GM23338 (cell line): ENCODE data around the gene GADD45A.

Experiments
- EZH2 ChIP-seq: fragments of 200-600 bp; sonication (generic); IDR thresholded peaks from one replicate; pipeline ENCODE4 v1.8.0; 2017; ENCODE audit warnings: antibody characterized with exemption, mild to moderate bottlenecking, low read depth; ENCODE audit not compliant: unreplicated experiment
- EZH2phosphoT487 ChIP-seq: fragments of 200-600 bp; sonication (generic); IDR thresholded peaks from one replicate; pipeline ENCODE4 v1.8.1; 2018; ENCODE audit warnings: antibody characterized with exemption; ENCODE audit not compliant: unreplicated experiment
- JUNB ChIP-seq: IDR thresholded peaks from one replicate; pipeline ENCODE4 v1.6.1; 2016; ENCODE audit warnings: antibody characterized with exemption; ENCODE audit not compliant: unreplicated experiment
- NANOG ChIP-seq: IDR thresholded peaks from 2 replicates; pipeline ENCODE4 v1.6.1; 2016; ENCODE audit warnings: antibody characterized with exemption, borderline replicate concordance
- POLR2AphosphoS5 ChIP-seq: IDR thresholded peaks from 2 replicates; pipeline ENCODE4 v1.6.1; 2016; ENCODE audit warnings: antibody characterized with exemption, low read depth
- ZNF114 ChIP-seq: fragments of 250-450 bp; sonication (Bioruptor Pico); IDR thresholded peaks from 2 replicates; pipeline ENCODE4 v1.5.0; 2020; ENCODE audit warnings: mild to moderate bottlenecking, moderate library complexity
- TF ChIP-seq, protein P1 (sequence below): fragments of 250-450 bp; sonication (Bioruptor Pico); IDR thresholded peaks from 2 replicates; pipeline ENCODE4 v1.5.0; 2020; ENCODE audit warnings: mild to moderate bottlenecking, moderate library complexity
- TF ChIP-seq, protein P2 (sequence below), 2 experiments: fragments of 200-600 bp in 1 of 2; sonication (generic) in 1 of 2; conservative IDR thresholded peaks; 2 replicates each; pipeline versions ENCODE4 v1.5.1 to v1.6.1; 2016 to 2017; ENCODE audit warnings: antibody characterized with exemption in 2 of 2, low read depth in 2 of 2, mild to moderate bottlenecking in 2 of 2, moderate library complexity in 1 of 2
- TF ChIP-seq, protein P3 (sequence below): IDR thresholded peaks from one replicate; pipeline ENCODE4 v1.6.1; 2018; ENCODE audit warnings: antibody characterized with exemption; ENCODE audit not compliant: unreplicated experiment
- TF ChIP-seq, protein P4 (sequence below): IDR thresholded peaks from 2 replicates; pipeline ENCODE4 v1.6.1; 2016; ENCODE audit warnings: antibody characterized with exemption

DNA sequence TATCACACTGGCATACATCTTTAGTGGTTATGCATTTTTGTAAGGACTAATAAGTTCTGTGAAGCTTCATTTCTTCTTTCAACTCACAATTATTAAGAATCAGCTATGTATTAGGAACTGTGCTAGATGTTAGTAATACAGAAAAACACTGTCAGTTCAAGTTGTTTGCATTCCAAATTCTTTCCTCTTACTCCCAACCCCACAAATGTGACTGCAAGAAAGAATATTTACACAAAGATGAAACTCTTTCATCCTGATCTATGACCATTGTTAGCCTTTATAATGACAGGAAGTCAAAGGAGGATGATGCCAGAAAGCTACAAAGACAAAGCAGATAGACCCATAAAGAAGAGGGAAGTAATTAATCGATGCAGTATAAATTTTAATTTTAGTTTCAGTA lies 21.0 kb upstream of the GADD45A start:
- TF ChIP-seq, protein P1, sequence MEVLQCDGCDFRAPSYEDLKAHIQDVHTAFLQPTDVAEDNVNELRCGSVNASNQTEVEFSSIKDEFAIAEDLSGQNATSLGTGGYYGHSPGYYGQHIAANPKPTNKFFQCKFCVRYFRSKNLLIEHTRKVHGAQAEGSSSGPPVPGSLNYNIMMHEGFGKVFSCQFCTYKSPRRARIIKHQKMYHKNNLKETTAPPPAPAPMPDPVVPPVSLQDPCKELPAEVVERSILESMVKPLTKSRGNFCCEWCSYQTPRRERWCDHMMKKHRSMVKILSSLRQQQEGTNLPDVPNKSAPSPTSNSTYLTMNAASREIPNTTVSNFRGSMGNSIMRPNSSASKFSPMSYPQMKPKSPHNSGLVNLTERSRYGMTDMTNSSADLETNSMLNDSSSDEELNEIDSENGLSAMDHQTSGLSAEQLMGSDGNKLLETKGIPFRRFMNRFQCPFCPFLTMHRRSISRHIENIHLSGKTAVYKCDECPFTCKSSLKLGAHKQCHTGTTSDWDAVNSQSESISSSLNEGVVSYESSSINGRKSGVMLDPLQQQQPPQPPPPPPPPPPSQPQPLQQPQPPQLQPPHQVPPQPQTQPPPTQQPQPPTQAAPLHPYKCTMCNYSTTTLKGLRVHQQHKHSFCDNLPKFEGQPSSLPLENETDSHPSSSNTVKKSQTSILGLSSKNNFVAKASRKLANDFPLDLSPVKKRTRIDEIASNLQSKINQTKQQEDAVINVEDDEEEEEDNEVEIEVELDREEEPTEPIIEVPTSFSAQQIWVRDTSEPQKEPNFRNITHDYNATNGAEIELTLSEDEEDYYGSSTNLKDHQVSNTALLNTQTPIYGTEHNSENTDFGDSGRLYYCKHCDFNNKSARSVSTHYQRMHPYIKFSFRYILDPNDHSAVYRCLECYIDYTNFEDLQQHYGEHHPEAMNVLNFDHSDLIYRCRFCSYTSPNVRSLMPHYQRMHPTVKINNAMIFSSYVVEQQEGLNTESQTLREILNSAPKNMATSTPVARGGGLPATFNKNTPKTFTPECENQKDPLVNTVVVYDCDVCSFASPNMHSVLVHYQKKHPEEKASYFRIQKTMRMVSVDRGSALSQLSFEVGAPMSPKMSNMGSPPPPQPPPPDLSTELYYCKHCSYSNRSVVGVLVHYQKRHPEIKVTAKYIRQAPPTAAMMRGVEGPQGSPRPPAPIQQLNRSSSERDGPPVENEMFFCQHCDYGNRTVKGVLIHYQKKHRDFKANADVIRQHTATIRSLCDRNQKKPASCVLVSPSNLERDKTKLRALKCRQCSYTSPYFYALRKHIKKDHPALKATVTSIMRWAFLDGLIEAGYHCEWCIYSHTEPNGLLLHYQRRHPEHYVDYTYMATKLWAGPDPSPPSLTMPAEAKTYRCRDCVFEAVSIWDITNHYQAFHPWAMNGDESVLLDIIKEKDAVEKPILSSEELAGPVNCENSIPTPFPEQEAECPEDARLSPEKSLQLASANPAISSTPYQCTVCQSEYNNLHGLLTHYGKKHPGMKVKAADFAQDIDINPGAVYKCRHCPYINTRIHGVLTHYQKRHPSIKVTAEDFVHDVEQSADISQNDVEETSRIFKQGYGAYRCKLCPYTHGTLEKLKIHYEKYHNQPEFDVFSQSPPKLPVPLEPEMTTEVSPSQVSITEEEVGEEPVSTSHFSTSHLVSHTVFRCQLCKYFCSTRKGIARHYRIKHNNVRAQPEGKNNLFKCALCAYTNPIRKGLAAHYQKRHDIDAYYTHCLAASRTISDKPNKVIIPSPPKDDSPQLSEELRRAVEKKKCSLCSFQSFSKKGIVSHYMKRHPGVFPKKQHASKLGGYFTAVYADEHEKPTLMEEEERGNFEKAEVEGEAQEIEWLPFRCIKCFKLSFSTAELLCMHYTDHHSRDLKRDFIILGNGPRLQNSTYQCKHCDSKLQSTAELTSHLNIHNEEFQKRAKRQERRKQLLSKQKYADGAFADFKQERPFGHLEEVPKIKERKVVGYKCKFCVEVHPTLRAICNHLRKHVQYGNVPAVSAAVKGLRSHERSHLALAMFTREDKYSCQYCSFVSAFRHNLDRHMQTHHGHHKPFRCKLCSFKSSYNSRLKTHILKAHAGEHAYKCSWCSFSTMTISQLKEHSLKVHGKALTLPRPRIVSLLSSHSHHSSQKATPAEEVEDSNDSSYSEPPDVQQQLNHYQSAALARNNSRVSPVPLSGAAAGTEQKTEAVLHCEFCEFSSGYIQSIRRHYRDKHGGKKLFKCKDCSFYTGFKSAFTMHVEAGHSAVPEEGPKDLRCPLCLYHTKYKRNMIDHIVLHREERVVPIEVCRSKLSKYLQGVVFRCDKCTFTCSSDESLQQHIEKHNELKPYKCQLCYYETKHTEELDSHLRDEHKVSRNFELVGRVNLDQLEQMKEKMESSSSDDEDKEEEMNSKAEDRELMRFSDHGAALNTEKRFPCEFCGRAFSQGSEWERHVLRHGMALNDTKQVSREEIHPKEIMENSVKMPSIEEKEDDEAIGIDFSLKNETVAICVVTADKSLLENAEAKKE (CRISPR knock-in tag): no peak
- TF ChIP-seq POLR2AphosphoS5 (no peak), NANOG (no peak), EZH2 (no peak), JUNB (no peak), EZH2phosphoT487 (no peak), ZNF114 (CRISPR knock-in tag) (no peak)
- TF ChIP-seq, protein P2, sequence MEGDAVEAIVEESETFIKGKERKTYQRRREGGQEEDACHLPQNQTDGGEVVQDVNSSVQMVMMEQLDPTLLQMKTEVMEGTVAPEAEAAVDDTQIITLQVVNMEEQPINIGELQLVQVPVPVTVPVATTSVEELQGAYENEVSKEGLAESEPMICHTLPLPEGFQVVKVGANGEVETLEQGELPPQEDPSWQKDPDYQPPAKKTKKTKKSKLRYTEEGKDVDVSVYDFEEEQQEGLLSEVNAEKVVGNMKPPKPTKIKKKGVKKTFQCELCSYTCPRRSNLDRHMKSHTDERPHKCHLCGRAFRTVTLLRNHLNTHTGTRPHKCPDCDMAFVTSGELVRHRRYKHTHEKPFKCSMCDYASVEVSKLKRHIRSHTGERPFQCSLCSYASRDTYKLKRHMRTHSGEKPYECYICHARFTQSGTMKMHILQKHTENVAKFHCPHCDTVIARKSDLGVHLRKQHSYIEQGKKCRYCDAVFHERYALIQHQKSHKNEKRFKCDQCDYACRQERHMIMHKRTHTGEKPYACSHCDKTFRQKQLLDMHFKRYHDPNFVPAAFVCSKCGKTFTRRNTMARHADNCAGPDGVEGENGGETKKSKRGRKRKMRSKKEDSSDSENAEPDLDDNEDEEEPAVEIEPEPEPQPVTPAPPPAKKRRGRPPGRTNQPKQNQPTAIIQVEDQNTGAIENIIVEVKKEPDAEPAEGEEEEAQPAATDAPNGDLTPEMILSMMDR (conservative IDR thresholded peaks at IDR 0.05; ENCODE audit: low read depth in 2 of 2): no peak
- TF ChIP-seq, protein P3, sequence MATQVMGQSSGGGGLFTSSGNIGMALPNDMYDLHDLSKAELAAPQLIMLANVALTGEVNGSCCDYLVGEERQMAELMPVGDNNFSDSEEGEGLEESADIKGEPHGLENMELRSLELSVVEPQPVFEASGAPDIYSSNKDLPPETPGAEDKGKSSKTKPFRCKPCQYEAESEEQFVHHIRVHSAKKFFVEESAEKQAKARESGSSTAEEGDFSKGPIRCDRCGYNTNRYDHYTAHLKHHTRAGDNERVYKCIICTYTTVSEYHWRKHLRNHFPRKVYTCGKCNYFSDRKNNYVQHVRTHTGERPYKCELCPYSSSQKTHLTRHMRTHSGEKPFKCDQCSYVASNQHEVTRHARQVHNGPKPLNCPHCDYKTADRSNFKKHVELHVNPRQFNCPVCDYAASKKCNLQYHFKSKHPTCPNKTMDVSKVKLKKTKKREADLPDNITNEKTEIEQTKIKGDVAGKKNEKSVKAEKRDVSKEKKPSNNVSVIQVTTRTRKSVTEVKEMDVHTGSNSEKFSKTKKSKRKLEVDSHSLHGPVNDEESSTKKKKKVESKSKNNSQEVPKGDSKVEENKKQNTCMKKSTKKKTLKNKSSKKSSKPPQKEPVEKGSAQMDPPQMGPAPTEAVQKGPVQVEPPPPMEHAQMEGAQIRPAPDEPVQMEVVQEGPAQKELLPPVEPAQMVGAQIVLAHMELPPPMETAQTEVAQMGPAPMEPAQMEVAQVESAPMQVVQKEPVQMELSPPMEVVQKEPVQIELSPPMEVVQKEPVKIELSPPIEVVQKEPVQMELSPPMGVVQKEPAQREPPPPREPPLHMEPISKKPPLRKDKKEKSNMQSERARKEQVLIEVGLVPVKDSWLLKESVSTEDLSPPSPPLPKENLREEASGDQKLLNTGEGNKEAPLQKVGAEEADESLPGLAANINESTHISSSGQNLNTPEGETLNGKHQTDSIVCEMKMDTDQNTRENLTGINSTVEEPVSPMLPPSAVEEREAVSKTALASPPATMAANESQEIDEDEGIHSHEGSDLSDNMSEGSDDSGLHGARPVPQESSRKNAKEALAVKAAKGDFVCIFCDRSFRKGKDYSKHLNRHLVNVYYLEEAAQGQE: no peak
- TF ChIP-seq, protein P4, sequence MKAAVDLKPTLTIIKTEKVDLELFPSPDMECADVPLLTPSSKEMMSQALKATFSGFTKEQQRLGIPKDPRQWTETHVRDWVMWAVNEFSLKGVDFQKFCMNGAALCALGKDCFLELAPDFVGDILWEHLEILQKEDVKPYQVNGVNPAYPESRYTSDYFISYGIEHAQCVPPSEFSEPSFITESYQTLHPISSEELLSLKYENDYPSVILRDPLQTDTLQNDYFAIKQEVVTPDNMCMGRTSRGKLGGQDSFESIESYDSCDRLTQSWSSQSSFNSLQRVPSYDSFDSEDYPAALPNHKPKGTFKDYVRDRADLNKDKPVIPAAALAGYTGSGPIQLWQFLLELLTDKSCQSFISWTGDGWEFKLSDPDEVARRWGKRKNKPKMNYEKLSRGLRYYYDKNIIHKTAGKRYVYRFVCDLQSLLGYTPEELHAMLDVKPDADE: no peak
